HG02885 (cell line): ENCODE measurements around the gene VIM.
"Not testable (repeated sequence)": the region's sequence is repeated elsewhere in the genome, so short reads cannot be mapped to it uniquely, and the experiment has no call there.

Experiments used
- ATAC-seq: cut with Tn5 transposase; IDR thresholded peaks from one replicate; pipeline ENCODE4 v1.9.1; 2021; ENCODE audit warnings: mild to moderate bottlenecking; ENCODE audit not compliant: unreplicated experiment, poor library complexity

The VIM gene

GRCh38 chr10:17250736-17251135, 22.7 kb downstream of the VIM start:
- ATAC-seq = peak; percentile 48

- not testable (repeated sequence) for ATAC-seq
Observed at GRCh38 chr10:17254543-17255050, 26.6 kb downstream of the VIM start.

- ATAC-seq = no peak
Observed at GRCh38 chr10:17255512-17255911, 27.5 kb downstream of the VIM start.

GRCh38 chr10:17256051-17256450, 28.0 kb downstream of the VIM start:
- no peak for ATAC-seq

GRCh38 chr10:17256627-17257026, 28.6 kb downstream of the VIM start:
- ATAC-seq = no peak

GRCh38 chr10:17257466-17258321, 29.7 kb downstream of the VIM start:
- ATAC-seq = peak; percentile 90

GRCh38 chr10:17262502-17262901, 34.5 kb downstream of the VIM start:
- no peak for ATAC-seq

GRCh38 chr10:17263580-17263979, 35.5 kb downstream of the VIM start:
- no peak for ATAC-seq

GRCh38 chr10:17265468-17265867, 37.4 kb downstream of the VIM start:
- ATAC-seq = no peak

- ATAC-seq = not testable (repeated sequence)
Observed at GRCh38 chr10:17266549-17266948, 38.5 kb downstream of the VIM start.

- ATAC-seq = no peak
Observed at GRCh38 chr10:17272648-17273047, 44.6 kb downstream of the VIM start.

- no peak for ATAC-seq
Observed at GRCh38 chr10:17273403-17273802, 45.4 kb downstream of the VIM start.

GRCh38 chr10:17276756-17277424, 48.8 kb downstream of the VIM start:
- no peak for ATAC-seq

GRCh38 chr10:17278607-17279240, 50.7 kb downstream of the VIM start:
- no peak for ATAC-seq

- no peak for ATAC-seq
Observed at GRCh38 chr10:17282311-17282710, 54.3 kb downstream of the VIM start.

- no peak for ATAC-seq
Observed at GRCh38 chr10:17286562-17287550, 58.8 kb downstream of the VIM start.
